Measurements from ENCODE around the gene GPR171.

DNA sequence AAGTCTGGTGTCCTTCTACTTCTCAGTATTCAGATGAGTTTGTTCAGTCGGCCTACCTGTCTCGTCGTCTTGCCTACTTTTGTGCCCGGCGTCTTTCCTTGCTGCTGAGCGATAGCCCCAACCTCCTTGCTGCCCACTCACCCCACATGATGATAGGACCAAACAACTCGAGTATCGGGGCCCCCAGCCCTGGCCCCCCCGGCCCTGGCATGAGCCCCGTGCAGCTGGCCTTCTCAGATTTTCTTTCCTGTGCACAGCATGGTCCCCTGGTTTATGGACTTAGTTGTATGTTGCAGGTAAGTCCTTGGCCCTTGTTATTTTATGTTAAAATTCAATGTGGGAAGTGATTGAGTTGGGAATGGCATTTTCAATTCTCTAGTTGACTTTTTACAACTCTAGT, 43.2 kb downstream of the GPR171 start:
- TF ChIP-seq, protein P1, sequence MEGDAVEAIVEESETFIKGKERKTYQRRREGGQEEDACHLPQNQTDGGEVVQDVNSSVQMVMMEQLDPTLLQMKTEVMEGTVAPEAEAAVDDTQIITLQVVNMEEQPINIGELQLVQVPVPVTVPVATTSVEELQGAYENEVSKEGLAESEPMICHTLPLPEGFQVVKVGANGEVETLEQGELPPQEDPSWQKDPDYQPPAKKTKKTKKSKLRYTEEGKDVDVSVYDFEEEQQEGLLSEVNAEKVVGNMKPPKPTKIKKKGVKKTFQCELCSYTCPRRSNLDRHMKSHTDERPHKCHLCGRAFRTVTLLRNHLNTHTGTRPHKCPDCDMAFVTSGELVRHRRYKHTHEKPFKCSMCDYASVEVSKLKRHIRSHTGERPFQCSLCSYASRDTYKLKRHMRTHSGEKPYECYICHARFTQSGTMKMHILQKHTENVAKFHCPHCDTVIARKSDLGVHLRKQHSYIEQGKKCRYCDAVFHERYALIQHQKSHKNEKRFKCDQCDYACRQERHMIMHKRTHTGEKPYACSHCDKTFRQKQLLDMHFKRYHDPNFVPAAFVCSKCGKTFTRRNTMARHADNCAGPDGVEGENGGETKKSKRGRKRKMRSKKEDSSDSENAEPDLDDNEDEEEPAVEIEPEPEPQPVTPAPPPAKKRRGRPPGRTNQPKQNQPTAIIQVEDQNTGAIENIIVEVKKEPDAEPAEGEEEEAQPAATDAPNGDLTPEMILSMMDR (IDR thresholded peaks at IDR 0.05) = no peak
- TF ChIP-seq POLR2A (IDR thresholded peaks at IDR 0.05) = no peak

Measured in lower leg skin (tissue), 3 donors.